ENCODE data around the gene ATIC.

ATIC gene

DNA sequence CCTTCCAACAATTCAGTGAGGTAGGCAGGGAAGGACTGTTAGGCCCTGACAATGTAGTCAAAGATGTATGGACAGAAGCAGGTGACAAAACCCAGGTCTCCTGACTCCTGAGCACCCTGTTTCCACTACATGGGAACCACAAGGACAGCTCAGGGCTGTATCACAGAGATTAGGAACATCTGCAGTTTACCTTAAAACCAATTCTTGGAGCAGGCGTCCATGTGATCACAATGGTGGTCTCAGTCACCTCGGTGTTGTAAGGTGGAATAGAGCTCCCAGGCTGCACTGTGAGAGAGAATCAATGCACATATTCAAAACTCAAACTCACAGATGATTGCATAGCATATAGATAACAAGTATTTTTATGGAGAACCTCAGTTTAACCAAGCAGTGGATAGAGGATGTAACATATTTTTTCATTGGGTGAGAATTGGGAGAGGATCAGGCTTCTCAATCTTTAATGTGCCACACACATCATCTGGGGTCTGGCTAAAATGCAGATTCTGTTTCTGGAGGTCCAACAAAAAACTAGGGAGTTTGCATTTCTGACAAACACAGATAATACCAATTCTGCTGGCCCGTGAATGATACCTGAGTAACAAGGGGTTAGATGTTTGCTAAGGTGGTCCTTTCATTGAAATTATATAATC, 87.3 kb downstream of the ATIC start:
- no peaks in the 10 kb centered on the region for H3K9me3 Mint-ChIP-seq
- peaks cover 14% of the 10 kb centered on the region for H3K27me3 Mint-ChIP-seq (ENCODE audit: low read depth)
- DNase-seq (ENCODE audit: low spot score), result no peak
- H3K27ac Mint-ChIP-seq, result no peak overlapping the region
- no peaks in the 10 kb centered on the region for H3K36me3 Mint-ChIP-seq (ENCODE audit: low read depth)
- no peaks in the 10 kb centered on the region for H3K4me1 Mint-ChIP-seq (ENCODE audit: low read depth)
- H3K4me3 Mint-ChIP-seq, result no peak overlapping the region
